Kasumi-1 (cell line): ENCODE results near the gene SLC7A14.
A peak's percentile ranks its signal among the peaks of the same experiment; 100 is the strongest.

Experiments used
- DNase-seq, 2 experiments: peaks; one replicate each; lab custom pipeline; 2025; lab: John Stamatoyannopoulos, UW

Gene SLC7A14

GRCh38 chr3:170497207-170498095 is 88.4 kb downstream of the SLC7A14 start:
- DNase-seq = no peak

- no peak for DNase-seq
Observed at GRCh38 chr3:170496868-170497140, 89.1 kb downstream of the SLC7A14 start.

GRCh38 chr3:170496026-170496867 is 89.6 kb downstream of the SLC7A14 start:
- DNase-seq = no peak

GRCh38 chr3:170494766-170495165 is 91.1 kb downstream of the SLC7A14 start:
- no peak for DNase-seq

GRCh38 chr3:170493712-170494182 is 92.1 kb downstream of the SLC7A14 start:
- DNase-seq = no peak

- DNase-seq = no peak
Observed at GRCh38 chr3:170491901-170492300, 94.0 kb downstream of the SLC7A14 start.

GRCh38 chr3:170490828-170491560 is 94.9 kb downstream of the SLC7A14 start:
- DNase-seq = peak in 1 of 2 experiments; percentile 3

GRCh38 chr3:170488802-170489201 is 97.1 kb downstream of the SLC7A14 start:
- DNase-seq = no peak

GRCh38 chr3:170487031-170487430 is 98.8 kb downstream of the SLC7A14 start:
- no peak for DNase-seq

GRCh38 chr3:170486398-170486797 is 99.5 kb downstream of the SLC7A14 start:
- no peak for DNase-seq

- no peak for DNase-seq
Observed at GRCh38 chr3:170485696-170486095, 100.2 kb downstream of the SLC7A14 start.

- no peak for DNase-seq
Observed at GRCh38 chr3:170485294-170485693, 100.6 kb downstream of the SLC7A14 start.

GRCh38 chr3:170484869-170485268 is 101.0 kb downstream of the SLC7A14 start:
- no peak for DNase-seq

- DNase-seq = no peak
Observed at GRCh38 chr3:170483485-170484262, 102.2 kb downstream of the SLC7A14 start.

- DNase-seq = no peak
Observed at GRCh38 chr3:170482199-170482598, 103.7 kb downstream of the SLC7A14 start.

- DNase-seq = peak; percentile 23 to 30
Observed at GRCh38 chr3:170480111-170480510, 105.8 kb downstream of the SLC7A14 start.

GRCh38 chr3:170477395-170477794 is 108.5 kb downstream of the SLC7A14 start:
- no peak for DNase-seq

GRCh38 chr3:170476291-170476690 is 109.6 kb downstream of the SLC7A14 start:
- DNase-seq = no peak

- no peak for DNase-seq
Observed at GRCh38 chr3:170475092-170475685, 110.7 kb downstream of the SLC7A14 start.

- DNase-seq = no peak
Observed at GRCh38 chr3:170473358-170473757, 112.5 kb downstream of the SLC7A14 start.

- DNase-seq = no peak
Observed at GRCh38 chr3:170471149-170471548, 114.7 kb downstream of the SLC7A14 start.
